Peyer's patch (tissue), 4 donors: ENCODE data around the gene YTHDF1.

ENCODE experiments used
- POLR2A ChIP-seq, 2 donors: fragments of 450-650 bp; IDR thresholded peaks; one replicate each; pipeline ENCODE4 v1.5.1; 2017; ENCODE audit warnings: antibody characterized with exemption in 2 of 2, mild to moderate bottlenecking in 2 of 2, moderate library complexity in 2 of 2
- TF ChIP-seq, protein P1 (sequence below), 6 experiments: fragments of 450-650 bp in 4 of 6; fragments of 200-600 bp in 2 of 6; sonication (generic) in 1 of 6; IDR thresholded peaks; one replicate each; pipeline ENCODE4 v1.5.1; 2017 to 2019; ENCODE audit warnings: antibody characterized with exemption in 6 of 6, mild to moderate bottlenecking in 3 of 6, moderate library complexity in 1 of 6

DNA sequence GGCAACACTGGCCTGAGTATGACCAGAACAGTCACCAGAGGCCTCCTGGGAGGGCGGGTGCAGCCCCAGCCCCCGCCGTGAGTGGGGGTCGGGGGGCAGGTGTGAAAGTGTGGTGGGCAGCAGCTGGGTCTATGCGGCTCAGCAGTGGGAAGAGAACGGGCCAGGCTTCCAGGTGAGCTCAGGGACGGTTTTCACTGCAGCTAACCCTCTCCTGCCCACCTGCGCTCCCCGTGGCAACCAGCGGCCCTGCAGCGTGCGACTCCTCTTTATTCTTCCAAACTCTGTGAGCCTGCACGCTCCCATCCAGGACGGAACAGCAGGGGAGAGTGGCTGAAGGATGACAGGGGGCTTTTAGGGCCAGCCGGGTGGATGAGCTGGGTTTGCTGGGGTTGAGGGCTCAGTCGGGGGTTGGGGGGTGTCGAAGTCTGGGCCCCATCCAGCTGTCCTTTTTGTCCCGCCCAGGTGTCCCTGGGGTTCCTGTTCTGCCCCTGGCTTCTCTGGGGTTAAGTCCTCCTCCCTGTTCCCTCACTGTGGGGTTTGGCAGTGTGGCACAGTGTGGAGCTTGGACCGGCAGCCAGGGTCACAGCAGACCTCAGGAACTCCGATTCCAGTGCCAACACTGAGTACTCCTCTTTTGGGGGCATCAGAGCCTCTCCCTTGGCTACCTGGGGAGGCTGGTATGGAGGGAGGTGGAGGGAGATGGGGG is 18.9 kb upstream of the YTHDF1 start:
- TF ChIP-seq, protein P1, sequence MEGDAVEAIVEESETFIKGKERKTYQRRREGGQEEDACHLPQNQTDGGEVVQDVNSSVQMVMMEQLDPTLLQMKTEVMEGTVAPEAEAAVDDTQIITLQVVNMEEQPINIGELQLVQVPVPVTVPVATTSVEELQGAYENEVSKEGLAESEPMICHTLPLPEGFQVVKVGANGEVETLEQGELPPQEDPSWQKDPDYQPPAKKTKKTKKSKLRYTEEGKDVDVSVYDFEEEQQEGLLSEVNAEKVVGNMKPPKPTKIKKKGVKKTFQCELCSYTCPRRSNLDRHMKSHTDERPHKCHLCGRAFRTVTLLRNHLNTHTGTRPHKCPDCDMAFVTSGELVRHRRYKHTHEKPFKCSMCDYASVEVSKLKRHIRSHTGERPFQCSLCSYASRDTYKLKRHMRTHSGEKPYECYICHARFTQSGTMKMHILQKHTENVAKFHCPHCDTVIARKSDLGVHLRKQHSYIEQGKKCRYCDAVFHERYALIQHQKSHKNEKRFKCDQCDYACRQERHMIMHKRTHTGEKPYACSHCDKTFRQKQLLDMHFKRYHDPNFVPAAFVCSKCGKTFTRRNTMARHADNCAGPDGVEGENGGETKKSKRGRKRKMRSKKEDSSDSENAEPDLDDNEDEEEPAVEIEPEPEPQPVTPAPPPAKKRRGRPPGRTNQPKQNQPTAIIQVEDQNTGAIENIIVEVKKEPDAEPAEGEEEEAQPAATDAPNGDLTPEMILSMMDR (IDR thresholded peaks at IDR 0.05), result peak in 4 of 6 experiments; percentile 21 to 49 (median 31)
- no peak for TF ChIP-seq POLR2A (IDR thresholded peaks at IDR 0.05)
